Hepatic stellate cell (primary cell): ENCODE results near the gene WHRN.

Experiments
- DNase-seq: peaks from one replicate; pipeline ENCODE4 v3.0.0; 2011; ENCODE audit warnings: low spot score

The WHRN gene

DNA sequence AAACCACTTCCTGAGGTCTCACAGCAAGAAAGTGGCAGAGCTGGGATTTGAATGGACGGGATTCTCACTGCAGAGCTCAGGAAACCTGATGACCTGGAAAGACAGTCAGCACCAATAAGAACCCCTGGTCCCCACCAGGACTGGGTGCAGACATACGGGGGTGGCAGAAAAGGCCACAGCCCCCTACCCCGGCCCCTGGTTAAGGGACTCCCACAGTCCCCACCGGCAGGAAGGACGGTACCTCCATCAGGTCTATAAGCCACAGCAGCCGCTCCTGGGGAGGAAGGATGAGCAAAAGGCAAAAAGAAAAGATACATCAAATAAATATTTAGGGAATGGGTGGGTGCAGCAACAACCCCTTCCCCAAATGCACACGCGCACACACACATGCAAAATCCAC, 85.5 kb downstream of the WHRN start:
- DNase-seq = no peak

DNA sequence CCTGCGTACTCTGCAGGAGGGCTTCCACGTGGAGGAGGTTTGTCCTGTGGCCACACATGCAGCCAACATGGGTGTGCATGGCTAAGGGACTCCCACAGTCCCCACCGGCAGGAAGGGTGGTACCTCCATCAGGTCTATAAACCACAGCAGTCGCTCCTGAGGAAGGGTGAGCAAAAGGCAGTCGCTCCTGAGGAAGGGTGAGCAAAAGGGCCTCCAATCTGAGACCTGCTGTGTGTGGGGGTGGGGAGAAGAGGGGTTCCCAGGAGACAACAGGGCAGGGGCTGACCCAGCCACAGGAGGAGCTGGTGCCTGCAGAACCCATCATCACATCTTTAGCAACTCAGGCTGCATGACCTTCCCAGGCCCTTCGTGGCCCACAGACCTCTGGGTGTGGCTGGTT, 87.2 kb downstream of the WHRN start:
- DNase-seq = no peak

DNA sequence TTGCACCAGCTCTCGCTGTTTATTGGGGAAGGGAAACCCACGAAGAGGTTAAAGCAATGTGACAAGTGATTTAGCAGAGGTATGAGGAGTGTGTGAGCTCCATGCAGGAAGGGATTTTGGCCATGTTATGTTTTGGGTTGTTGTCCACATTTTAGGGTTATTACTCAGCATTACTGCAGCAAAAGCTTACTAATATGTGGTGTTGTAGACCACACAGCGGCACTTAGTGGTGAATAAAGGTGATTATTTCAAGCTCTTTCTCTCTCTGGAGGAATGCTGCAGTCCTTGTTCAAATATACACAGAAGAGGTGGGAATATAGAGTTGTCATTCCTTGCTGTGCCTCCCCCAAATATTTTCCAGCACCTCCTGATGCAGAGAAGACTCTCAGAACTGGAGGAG, 87.8 kb downstream of the WHRN start:
- peak; percentile 79 for DNase-seq

DNA sequence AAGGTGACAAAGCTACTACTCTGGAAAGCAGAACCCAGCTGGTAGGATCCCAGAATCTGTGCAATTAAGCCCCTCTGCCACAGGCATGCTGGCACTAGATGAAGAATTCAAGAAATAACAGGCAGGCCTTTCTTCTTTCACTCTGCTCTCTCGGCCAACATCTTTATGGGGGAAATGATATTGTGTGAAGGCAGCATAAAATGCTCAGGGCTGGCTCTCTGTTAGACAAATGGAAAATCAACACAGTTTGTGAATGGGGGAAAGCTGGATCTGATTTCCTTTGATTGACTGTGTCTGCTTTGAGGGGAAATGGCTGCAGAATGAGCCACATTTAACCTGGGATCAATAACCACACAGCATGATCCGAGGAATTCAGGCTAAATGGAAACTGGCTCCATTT, 88.4 kb downstream of the WHRN start:
- DNase-seq = no peak

DNA sequence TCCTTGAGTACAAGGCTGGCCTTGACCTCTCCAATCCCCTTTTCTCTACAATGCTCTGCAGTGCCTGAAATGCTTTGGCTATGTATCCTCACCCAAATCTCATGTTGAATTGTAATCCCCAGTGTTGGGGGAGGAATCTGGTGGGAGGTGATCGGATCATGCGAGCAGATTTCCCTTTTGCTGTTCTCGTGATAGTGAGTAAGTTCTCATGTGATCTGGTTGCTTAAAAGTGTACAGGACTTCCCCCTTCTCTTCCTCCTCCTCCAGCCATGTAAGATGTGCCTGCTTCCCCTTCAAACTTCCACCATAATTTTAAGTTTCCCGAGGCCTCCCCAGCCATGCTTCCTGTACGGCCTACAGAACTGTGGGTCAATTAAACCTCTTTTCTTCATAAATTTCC, 89.0 kb downstream of the WHRN start:
- DNase-seq = no peak

DNA sequence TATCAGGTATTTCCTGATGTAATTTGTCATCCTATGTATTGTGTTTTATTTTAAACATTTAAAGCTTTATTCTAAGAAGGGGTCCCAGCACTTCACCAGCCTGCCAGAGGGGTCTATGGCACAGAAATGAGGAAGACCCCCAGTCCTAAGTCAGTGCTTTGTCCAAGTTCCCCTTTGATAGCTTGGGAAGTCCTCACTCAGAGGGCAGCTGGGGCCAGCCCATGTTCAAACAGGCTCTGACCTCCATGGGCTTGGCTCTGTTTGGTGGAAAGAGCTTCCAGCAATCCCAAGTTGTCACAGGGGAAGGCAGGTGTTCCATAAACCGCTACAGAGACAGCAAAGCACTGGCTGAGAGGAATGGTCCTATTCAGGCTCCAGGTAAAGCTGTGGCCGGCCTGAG, 90.9 kb downstream of the WHRN start:
- DNase-seq = no peak

DNA sequence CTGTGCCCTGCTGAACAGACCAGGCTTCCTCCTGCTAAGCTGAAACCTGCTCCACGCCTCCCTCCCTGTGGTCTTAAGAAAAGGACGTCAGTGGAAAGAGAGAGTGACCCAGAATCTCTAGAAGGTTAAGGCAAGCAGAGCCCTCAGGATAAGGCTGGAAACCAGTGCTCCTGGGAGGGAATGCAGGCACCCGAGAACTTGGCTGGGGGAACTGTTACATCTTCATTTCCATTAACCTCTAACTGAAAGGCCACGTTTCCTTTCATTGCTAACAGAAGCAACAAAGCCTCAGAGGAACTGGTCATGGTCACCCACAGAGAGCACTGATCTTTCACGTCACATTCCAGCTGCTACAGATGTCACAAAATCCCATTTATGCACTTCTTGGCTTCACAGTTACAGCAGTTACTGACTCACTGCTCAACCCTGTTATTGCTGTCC, 91.4 kb downstream of the WHRN start:
- peak; percentile 78 for DNase-seq

DNA sequence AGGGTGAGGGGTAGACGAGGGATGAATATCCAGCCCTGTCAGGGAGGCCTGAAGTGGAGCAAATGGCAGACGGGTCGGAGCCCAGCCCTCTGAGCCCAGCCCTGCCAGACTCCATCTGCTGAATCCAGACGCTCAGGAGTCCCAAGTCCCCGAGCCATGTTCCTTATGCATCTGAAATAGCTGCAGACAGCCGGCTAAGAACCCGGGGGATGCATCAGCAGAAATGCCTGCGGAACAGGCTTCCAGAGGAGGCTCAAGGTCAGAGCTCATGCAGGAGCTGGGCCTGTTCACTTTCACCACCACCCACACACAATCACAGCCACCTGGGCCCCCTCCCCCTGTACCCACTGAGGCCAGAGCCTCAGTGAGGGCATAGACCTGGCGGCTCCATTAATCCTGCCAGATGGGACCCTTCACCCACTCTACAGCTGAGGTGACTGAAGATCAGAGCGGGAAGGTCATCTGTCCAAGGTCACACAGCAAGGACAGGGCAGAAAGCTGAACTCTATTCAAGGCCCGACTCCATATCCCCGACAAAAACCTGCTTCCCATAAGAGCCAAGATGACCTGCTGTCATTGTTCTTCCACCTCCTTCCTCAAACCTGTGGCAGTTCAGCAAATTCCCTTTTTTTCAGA, 93.1 kb downstream of the WHRN start:
- DNase-seq = no peak

DNA sequence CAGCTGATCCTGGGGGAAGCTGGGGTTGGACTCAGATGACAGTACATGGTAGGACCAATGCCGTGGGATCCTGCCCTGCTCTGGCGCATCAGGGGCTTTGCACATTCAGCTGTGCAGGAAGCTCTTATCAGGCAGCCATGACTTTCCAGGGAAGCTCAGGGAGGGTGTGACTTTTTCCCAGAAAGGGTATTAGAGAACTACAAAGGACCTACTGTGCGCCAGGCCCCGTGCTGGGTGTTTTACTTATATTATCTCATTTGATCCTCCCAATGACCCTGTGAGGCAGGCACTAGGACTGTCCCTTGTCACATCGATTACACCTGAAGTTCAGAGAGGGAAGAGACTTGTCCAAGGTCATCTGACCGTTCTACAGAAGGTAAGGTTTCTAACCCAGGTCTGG, 93.8 kb downstream of the WHRN start:
- DNase-seq = no peak

DNA sequence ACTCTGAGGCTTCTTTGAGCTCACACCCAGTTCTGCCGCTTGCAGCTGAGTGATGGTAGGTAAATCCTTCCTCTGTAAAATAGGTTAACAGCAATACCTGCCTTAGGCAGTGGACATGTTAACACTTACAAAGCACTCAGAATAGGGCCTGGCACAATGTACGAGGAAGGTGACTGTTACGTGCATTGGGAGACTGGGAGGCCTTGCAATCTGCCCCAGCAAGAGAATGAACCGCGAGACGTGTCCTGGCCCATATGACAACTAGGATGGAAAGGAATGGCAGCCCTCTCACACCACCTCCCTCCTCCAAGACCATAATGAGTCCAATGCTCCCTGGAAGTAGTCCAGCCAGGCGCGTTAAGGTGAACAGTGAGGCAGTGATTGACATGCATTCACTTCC, 94.4 kb downstream of the WHRN start:
- no peak for DNase-seq

DNA sequence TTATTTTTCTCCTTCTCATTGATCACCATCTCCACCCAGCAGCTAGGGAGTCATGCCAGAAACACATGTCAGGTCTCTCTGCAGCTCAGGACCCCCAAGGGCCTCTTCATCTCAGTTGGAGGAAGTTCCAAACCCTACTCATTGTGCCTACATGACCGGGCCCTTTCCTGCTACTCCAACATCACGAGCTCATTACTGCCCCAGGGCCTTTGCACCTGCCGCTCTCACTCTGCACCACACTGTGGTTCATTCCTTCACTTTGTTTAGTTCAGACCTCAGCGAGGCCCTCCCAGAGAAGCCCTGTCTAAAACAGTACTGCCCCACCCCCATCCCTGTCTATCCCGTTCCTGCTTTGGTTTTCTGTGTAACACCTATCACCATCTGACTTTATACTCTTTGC, 95.4 kb downstream of the WHRN start:
- DNase-seq = no peak

DNA sequence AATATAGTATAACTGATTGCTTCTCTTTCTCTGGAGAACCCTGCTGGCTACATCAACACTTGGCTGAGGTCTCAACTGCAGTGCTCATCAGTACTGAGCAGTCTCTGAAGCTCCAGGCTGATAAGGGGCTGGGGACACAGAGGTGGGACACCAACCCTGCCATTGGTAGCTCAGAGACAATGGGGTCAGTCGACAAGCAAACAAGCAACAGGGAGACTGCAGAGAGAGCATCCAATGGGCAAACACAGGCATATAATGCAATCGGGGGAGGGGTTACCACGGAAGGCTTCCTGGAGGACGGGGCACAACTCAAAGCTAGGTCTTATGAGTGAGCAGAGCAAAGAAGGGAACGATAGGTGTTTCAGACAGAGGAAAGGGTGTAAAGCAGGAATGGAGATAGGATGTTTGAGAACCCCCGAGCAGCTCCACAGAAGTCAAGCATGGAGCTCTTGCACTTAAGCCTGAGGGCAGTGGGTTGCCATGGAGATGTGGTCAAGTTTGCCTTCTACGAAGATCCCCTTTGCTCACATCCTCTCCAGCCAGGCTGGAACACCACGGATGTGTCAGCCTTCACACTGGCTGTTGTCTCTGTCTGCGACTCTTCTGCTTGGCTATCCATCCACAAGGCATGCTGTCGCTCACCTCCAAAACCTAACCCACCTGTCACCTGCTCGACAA, 96.0 kb downstream of the WHRN start:
- no peak for DNase-seq

DNA sequence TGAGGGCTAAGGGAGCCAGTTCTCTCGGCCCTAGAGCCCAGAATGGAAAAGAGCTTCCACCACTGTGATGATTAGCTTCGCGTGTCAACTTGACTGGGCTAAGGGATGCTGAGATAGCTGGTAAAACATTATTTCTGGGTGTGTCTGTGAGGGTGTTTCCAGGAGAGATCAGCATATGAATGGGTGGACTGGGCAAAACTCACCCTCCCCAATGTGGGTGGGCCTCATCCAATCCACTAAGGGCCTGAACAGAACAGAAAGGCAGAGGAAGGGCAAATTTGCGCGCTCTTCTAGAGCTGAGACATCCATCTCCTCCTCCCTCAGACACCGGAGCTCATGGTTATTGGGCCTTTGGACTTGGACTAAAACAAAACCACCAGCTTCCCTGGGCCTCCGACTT, 96.6 kb downstream of the WHRN start:
- no peak for DNase-seq

DNA sequence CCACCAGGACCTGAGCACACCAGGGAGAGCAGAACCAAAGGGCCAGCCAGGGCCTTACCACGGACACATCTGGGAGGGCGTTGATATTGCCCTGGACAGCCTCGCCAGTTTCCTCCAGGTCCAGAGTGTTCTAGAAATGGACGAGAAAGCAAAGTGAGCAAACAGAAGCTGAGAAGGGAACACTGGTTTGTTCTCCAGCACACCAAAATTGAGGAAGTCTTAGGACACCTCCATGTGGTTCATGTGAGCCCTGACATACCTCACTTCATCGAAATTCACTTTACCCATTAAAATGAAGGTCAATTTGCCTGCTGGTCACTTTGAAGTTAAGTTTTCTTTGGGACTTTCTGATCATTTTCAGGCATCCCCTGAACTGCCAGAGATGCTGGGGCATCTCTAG, 97.4 kb downstream of the WHRN start:
- no peak for DNase-seq

DNA sequence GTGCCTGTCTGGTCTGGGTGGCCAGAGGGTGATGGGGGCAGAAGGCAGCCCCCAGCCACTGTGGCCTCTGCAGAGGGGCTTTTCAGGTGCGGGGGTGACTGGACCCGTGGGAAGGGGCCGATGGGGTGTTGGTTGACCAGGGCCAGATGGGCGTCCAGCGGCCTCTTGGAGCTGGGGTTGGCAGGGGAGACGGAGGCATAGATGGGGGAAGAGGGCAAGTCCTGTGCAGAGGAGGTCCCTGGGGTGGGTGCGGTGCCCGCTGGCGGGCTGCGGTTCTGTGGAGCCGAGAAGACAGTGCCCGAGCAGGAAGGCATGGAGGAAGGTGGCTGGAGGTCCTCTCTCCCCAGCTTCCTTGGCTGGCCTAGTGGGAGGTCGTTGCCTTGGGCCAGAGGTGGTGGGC, 98.8 kb downstream of the WHRN start:
- no peak for DNase-seq

DNA sequence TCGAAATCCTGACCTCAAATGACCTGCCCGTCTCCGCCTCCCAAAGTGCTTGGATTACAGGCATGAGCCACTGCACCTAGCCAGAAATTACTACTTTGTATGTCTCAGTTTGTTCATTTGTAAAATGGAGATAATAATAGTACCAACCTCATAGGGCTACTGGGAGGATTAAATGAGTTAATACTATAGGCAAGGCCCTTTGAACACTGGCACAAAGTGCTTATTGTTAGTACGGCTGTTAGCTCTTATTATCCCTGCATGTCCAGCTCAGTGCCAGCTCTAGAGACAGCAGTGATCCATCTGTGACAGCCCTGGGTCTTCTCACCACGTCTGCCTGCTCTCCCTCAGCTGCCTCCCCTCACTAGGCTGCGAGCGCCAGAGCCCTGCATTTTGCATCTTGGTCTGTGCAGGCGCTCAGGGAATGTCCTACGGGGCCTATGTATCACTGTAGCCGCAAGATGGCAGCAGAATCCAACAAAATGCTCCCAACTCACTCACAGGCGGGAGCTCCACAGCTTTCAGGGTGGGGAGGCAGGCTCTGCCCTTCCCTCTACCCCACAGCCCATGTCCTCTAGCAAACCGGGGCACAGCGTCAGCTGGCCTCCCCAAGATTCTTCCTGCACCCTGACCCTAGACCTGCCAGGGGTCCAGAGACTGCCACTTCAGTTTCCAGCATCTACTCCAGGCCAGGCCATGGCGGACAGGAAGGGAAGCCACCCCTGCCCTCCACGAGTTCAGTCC, 99.8 kb downstream of the WHRN start:
- peak; percentile 92 for DNase-seq

DNA sequence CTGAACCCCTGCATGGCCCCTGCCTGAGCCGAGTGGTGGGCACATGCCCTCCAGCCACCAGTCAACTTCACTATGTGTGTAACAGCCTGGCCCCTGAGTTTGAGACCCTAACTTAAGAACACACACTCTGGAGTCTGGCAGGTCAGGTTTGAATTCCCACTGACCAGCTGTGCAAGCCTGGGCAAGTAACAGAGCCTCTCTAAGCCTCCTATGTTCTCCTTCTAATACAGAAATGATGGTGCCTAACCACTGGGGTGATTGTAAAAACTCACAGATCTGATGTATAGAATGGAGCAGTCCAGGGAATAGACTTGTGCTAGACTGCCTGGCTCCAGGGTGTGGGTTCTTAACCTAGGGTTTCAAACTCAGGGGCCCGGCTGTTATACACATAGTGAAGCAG, 100.7 kb downstream of the WHRN start:
- DNase-seq = no peak

DNA sequence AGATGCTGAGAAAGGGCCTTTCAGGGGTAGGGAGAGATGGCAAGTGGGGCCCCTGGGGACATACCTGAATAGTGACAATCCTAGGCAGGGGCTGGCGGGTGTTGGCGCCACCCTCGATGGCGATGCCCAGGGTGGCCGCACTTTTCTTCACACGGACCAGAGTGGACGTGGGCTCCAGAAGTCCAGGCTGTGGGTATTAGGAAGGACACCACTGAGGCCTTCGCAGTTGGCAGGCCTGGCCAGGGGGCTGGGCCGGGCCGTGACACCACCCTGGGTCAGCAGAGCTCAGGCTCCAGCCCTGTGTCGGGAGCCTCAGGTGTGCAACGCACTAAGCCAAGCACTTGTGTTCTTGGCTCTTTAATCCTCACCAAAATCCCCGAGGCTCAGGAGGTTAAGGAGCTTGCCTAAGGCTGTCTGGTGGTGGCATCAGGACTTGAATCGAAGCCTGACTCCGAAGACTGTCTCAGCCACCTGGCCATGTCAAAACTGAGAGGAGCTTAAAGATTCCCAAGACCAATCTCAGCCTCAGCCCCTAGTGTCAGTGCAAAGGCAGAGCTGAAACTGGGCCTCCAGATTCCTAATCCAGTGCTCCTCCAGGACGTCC, 102.0 kb downstream of the WHRN start:
- DNase-seq = no peak

DNA sequence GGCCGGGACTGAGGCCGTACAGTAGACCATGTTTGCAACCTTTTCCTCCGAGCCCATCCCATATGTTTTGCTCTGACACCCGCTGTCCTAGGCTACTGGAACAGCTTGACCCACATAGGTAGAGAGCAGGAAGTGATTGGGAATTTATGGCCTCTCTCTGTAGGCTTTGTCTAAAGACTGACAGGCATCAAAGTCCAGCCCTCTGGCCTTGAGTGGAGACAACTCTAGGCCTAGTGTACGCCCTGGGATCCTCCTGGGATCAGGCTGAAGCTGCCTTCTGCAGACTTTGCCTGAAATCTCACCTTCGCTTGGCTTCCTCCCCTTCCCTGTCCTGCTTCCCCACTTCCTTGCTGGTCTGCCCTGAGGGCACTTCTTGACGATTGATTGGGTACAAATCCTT, 103.9 kb downstream of the WHRN start:
- DNase-seq = no peak

DNA sequence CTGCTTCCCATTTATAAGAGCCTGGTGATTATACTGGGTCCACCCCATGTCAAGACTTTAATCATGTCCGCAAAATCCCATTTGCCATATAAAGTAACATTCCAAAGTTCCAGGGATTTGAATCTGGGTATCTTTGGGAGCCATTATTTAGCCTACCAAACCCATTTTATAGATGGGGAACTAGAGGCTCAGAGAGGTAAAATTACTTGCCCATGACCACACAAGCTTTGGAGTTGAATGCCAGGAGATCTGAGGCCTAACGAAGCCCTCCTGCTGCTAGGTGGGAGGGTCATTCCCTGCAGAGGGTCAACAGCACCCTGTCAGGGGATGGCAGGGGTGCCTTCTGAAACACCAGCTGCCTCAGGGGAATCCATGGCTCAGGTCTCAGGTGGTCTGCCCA, 104.5 kb downstream of the WHRN start:
- DNase-seq = no peak

DNA sequence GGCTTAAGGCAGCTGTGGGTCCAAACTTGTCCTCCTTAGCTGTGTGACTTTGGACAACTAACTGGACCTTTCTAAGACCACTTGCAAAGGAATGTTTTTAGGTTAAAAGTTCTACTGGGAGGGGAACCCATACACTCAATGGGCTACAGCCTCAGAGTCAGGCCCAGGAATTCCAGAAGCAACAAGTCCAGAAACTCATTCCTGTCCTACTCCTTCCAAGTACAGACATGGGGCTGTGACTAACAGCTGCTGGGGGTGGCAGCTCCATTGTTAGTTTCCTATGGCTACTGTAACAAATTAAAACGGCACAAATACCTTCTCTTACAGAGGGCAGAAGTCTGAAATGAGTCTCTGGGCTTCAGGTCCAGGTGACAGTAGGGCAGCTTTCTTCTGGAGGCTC, 105.1 kb downstream of the WHRN start:
- DNase-seq = peak; percentile 32

DNA sequence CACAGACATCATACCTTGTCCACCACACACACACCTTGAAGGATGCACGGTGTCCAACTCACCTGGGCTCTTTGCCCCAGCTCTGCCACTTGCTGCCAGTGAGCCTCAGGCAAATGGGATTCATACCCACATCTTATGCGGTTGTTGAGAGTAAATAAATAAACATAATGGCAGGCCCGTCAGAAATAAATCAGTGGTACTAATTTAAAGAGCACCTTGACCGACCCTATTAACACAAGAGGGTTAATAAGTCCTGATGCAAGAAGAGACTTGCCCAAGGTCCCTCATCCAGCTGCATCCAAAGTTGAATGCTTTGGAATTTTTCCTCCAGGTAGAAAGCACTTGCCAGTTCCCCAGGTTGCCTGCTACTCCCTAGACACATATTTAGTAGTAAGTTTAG, 105.9 kb downstream of the WHRN start:
- DNase-seq = no peak
